ENCODE measurements around the gene XPA. TPM values are rescaled to one million over a fixed set of nuclear protein-coding genes. Genes with fewer than 3 reads are reported as not detected.

Gene XPA
- total RNA-seq, 1 experiment from 2014 or later = 3.0 TPM

Other genes starting within 250 kb of the XPA start
- 1.0 to 1.6 TPM (median 1.4 TPM) in 3 replicates for gene TMOD1, start 195.7 kb downstream of the XPA start, total RNA-seq (2021)
- 16.8 to 19.6 TPM (median 18.3 TPM) in 3 replicates for gene TSTD2, start 64.0 kb downstream of the XPA start, total RNA-seq (2021)
- 47.8 to 61.1 TPM (median 51.3 TPM) in 3 replicates for gene NCBP1, start 63.5 kb downstream of the XPA start, total RNA-seq (2021)
- gene FOXE1, start 155.9 kb upstream of the XPA start, total RNA-seq (2021) = 0.05 to 0.09 TPM (median 0.07 TPM) in 3 replicates
- gene TRMO, start 225.2 kb upstream of the XPA start, total RNA-seq (2021) = 3.3 to 4.6 TPM (median 3.9 TPM) in 3 replicates
- gene HEMGN, start 240.8 kb upstream of the XPA start, total RNA-seq (2021) = 0.11 to 0.14 TPM (median 0.11 TPM) in 3 replicates

Measured in WTC11 (cell line).